ENCODE data around the gene CDH4. TPM values are rescaled to one million over a fixed set of nuclear protein-coding genes. Genes with fewer than 3 reads are reported as not detected.

Gene CDH4
- total and polyA plus RNA-seq, 9 donors = 0.12 to 4.4 (median 0.36) TPM

GRCh38 chr20:61487346-61487996 is 235.4 kb downstream of the CDH4 start:
- no peak for DNase-seq

GRCh38 chr20:61487997-61488371 is 235.9 kb downstream of the CDH4 start:
- WGBS, 3 donors = 65 to 78% (median 73%) methylated on average over 7 of the region's 7 CpGs
- Histone ChIP-seq H3K27ac (no peak overlapping the region), H3K4me1 (ENCODE audit: insufficient read depth) (no peaks in the 10 kb centered on the region), H3K27me3 (no peaks in the 10 kb centered on the region), H3K9me3 (no peaks in the 10 kb centered on the region), H3K36me3 (no peaks in the 10 kb centered on the region), H3K4me3 (no peak overlapping the region)
- TF ChIP-seq, protein P1, sequence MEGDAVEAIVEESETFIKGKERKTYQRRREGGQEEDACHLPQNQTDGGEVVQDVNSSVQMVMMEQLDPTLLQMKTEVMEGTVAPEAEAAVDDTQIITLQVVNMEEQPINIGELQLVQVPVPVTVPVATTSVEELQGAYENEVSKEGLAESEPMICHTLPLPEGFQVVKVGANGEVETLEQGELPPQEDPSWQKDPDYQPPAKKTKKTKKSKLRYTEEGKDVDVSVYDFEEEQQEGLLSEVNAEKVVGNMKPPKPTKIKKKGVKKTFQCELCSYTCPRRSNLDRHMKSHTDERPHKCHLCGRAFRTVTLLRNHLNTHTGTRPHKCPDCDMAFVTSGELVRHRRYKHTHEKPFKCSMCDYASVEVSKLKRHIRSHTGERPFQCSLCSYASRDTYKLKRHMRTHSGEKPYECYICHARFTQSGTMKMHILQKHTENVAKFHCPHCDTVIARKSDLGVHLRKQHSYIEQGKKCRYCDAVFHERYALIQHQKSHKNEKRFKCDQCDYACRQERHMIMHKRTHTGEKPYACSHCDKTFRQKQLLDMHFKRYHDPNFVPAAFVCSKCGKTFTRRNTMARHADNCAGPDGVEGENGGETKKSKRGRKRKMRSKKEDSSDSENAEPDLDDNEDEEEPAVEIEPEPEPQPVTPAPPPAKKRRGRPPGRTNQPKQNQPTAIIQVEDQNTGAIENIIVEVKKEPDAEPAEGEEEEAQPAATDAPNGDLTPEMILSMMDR (IDR thresholded peaks at IDR 0.05) = no peak
- no peak for TF ChIP-seq EP300 (IDR thresholded peaks at IDR 0.05)
- no peak for TF ChIP-seq POLR2A (IDR thresholded peaks at IDR 0.05)
- no peak for DNase-seq
- intact Hi-C loops (cut with DNase I) = no loop called here

More at GRCh38 chr20:61487346-61487996, 235.4 kb downstream of the CDH4 start:
- Histone ChIP-seq H3K9me3 (no peaks in the 10 kb centered on the region), H3K27ac (no peak overlapping the region), H3K36me3 (no peaks in the 10 kb centered on the region), H3K27me3 (no peaks in the 10 kb centered on the region), H3K4me1 (ENCODE audit: insufficient read depth) (no peaks in the 10 kb centered on the region), H3K4me3 (no peak overlapping the region)
- 52 to 62% (median 54%) methylated on average over 6 of the region's 6 CpGs for WGBS, 3 donors
- TF ChIP-seq, protein P1 (IDR thresholded peaks at IDR 0.05) = no peak
- intact Hi-C loops (cut with DNase I) = no loop called here

GRCh38 chr20:61490721-61491120 is 238.7 kb downstream of the CDH4 start:
- Histone ChIP-seq H3K9me3 (no peaks in the 10 kb centered on the region), H3K27ac (no peak overlapping the region), H3K4me3 (no peak overlapping the region), H3K36me3 (no peaks in the 10 kb centered on the region), H3K27me3 (no peaks in the 10 kb centered on the region), H3K4me1 (ENCODE audit: insufficient read depth) (no peaks in the 10 kb centered on the region)
- intact Hi-C loops (cut with DNase I) = no loop called here
- 46 to 54% (median 53%) methylated on average over 5 of the region's 5 CpGs for WGBS, 3 donors
- DNase-seq = no peak
- no peak for TF ChIP-seq EP300 (IDR thresholded peaks at IDR 0.05)
- TF ChIP-seq, protein P1 (IDR thresholded peaks at IDR 0.05) = no peak
- TF ChIP-seq POLR2A (IDR thresholded peaks at IDR 0.05) = no peak

DNA sequence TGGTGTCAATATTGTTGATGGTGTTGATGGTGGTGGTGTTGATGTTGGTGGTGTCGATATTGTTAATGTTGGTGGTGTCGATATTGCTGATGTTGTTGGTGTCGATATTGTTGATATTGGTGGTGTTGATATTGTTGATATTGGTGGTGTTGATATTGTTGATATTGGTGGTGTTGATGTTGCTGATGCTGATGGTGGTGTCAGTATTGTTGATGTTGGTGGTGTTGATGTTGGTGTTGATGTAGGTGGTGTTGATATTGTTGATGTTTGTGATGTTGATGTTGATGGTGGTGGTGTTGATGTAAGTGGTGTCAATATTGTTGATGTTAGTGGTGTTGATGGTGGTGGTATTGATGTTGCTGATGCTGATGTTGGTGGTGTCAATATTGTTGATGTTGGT is 240.0 kb downstream of the CDH4 start:
- intact Hi-C loops (cut with DNase I) = no loop called here
- Histone ChIP-seq H3K9me3 (no peaks in the 10 kb centered on the region), H3K36me3 (no peaks in the 10 kb centered on the region), H3K4me1 (ENCODE audit: insufficient read depth) (no peaks in the 10 kb centered on the region), H3K27ac (no peak overlapping the region), H3K4me3 (no peak overlapping the region), H3K27me3 (no peaks in the 10 kb centered on the region)
- DNase-seq = no peak
- 96 to 98% (median 96%) methylated on average over 3 of the region's 3 CpGs for WGBS, 3 donors
- TF ChIP-seq EP300 (IDR thresholded peaks at IDR 0.05) (no peak), POLR2A (IDR thresholded peaks at IDR 0.05) (no peak)
- TF ChIP-seq, protein P1 (IDR thresholded peaks at IDR 0.05) = no peak

All from ovary (tissue), 9 donors.